Transverse colon (tissue), 4 donors: ENCODE results near the gene SEMA3A.

ENCODE experiments used
- POLR2A ChIP-seq: fragments of 450-650 bp; IDR thresholded peaks from one replicate; pipeline ENCODE4 v1.6.1; 2016; ENCODE audit warnings: antibody characterized with exemption, mild to moderate bottlenecking, moderate library complexity
- POLR2AphosphoS5 ChIP-seq, 3 donors: sonication (generic); formaldehyde crosslinking; IDR thresholded peaks; one replicate each; pipeline ENCODE4 v1.6.1; 2016; ENCODE audit warnings: antibody characterized with exemption in 3 of 3
- TF ChIP-seq, protein P1 (sequence below), 5 experiments: fragments of 200-600 bp in 3 of 5; fragments of 450-650 bp in 2 of 5; sonication (generic) in 3 of 5; IDR thresholded peaks; 1 replicate in 2 of 5; 2 replicates in 3 of 5; pipeline ENCODE4 v1.5.1; 2016 to 2017; ENCODE audit warnings: antibody characterized with exemption in 5 of 5, inconsistent platforms in 3 of 5, mild to moderate bottlenecking in 2 of 5, moderate library complexity in 1 of 5

DNA sequence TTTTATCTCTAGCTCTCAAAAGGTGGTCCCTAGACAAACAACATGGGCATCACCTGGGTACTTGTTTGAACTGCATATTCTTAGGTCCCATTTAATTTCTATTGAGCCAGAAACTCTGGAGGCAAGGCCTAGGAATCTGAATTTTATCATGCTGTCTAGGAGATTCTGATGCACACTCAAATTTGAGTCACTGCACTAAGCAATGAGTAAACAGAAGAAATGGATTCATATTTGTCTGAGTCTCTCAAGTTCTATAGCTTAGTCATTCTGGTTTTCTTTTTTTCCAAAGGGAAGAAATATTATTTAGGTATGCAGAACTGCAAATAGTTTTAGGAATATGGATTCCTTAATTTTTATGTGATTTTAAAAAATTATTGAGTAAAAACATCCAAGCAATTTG, 185.5 kb downstream of the SEMA3A start:
- TF ChIP-seq, protein P1, sequence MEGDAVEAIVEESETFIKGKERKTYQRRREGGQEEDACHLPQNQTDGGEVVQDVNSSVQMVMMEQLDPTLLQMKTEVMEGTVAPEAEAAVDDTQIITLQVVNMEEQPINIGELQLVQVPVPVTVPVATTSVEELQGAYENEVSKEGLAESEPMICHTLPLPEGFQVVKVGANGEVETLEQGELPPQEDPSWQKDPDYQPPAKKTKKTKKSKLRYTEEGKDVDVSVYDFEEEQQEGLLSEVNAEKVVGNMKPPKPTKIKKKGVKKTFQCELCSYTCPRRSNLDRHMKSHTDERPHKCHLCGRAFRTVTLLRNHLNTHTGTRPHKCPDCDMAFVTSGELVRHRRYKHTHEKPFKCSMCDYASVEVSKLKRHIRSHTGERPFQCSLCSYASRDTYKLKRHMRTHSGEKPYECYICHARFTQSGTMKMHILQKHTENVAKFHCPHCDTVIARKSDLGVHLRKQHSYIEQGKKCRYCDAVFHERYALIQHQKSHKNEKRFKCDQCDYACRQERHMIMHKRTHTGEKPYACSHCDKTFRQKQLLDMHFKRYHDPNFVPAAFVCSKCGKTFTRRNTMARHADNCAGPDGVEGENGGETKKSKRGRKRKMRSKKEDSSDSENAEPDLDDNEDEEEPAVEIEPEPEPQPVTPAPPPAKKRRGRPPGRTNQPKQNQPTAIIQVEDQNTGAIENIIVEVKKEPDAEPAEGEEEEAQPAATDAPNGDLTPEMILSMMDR (IDR thresholded peaks at IDR 0.05) = no peak
- TF ChIP-seq POLR2AphosphoS5 (IDR thresholded peaks at IDR 0.05) (no peak), POLR2A (no peak)
